ENCODE results near the gene ANKS3. TPM values are rescaled to one million over a fixed set of nuclear protein-coding genes. Genes with fewer than 3 reads are reported as not detected.

Gene ANKS3
- total RNA-seq, 1 experiment from 2014 or later, result 32.8 TPM

DNA sequence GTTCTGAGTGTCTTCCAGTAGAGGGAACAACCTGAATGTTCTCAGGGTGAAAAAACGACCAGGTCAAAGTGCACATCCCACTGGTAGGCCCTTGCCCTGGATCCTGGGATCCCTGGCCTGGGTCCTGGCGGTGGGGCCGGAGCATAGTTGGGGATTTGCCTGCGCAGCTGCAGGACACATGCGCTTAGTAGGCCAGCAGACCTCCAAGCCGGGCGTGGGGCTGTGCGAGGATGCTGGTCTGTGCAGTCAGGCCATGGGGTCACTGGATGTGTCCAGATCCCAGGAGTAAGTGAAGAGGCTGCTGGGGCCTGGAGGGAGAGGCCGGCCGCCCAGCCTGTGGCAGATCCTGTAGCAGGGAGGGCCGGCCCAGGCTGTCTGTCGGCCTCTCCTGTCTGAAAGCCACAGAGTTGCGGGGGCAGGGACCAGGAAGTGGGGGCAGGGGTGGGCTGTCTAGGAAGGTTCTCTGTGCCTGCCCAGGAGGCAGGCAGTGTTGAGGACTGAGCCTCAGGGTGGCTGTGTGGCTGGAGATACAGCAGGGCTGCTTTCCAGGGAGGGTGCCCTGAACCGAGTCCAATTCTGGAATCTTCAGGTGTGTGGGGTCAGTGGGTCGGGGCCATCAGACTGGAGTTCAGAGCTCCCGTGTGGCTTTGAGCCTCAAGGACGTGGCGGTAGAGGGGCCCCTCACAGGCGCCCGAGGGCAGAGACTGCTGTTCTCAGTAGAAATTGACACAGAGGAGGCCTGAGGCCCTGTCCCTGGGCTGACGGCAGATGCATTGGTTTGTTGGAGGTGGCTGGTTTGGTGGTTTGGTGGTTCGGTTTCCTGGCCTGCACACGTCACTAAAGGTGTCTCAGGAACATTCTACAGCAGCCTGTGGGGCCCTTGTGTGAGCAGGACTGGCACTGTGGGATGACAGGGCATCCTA, 57.9 kb downstream of the ANKS3 start:
- Histone ChIP-seq H3F3A (ENCODE audit: insufficient read depth, low read depth) (peaks cover 28% of the 10 kb centered on the region), H3K79me2 (ENCODE audit: low read depth) (no peaks in the 10 kb centered on the region), H3K9me3 (ENCODE audit: insufficient read depth, low read depth) (no peaks in the 10 kb centered on the region), H3K4me3 (no peak overlapping the region), H3K4me1 (replicated peaks; ENCODE audit: insufficient read depth) (peaks cover 25% of the 10 kb centered on the region), H3K9me2 (ENCODE audit: insufficient read depth) (no peaks in the 10 kb centered on the region), H3K27ac (no peak overlapping the region), H4K20me1 (ENCODE audit: insufficient read depth) (no peaks in the 10 kb centered on the region), H3K27me3 (ENCODE audit: insufficient read depth, low read depth) (no peaks in the 10 kb centered on the region), H3K4me2 (no peak overlapping the region), H3K36me3 (ENCODE audit: low read depth) (no peaks in the 10 kb centered on the region), H2AFZ (no peak overlapping the region)
- CTCF ChIA-PET, result no interaction called here
- BruUV-seq (replicated peaks), result no TSS peak
- DNase-seq, result no peak
- TF ChIP-seq EZH2 (IDR thresholded peaks at IDR 0.05; ENCODE audit: low read depth), result no peak
- TF ChIP-seq, protein P1, sequence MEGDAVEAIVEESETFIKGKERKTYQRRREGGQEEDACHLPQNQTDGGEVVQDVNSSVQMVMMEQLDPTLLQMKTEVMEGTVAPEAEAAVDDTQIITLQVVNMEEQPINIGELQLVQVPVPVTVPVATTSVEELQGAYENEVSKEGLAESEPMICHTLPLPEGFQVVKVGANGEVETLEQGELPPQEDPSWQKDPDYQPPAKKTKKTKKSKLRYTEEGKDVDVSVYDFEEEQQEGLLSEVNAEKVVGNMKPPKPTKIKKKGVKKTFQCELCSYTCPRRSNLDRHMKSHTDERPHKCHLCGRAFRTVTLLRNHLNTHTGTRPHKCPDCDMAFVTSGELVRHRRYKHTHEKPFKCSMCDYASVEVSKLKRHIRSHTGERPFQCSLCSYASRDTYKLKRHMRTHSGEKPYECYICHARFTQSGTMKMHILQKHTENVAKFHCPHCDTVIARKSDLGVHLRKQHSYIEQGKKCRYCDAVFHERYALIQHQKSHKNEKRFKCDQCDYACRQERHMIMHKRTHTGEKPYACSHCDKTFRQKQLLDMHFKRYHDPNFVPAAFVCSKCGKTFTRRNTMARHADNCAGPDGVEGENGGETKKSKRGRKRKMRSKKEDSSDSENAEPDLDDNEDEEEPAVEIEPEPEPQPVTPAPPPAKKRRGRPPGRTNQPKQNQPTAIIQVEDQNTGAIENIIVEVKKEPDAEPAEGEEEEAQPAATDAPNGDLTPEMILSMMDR (conservative IDR thresholded peaks at IDR 0.05), result no peak
- intact Hi-C loops (cut with micrococcal nuclease; ENCODE audit: unreplicated experiment), result no loop called here
- POLR2A ChIA-PET (ENCODE audit: unreplicated experiment), result no interaction called here

DNA sequence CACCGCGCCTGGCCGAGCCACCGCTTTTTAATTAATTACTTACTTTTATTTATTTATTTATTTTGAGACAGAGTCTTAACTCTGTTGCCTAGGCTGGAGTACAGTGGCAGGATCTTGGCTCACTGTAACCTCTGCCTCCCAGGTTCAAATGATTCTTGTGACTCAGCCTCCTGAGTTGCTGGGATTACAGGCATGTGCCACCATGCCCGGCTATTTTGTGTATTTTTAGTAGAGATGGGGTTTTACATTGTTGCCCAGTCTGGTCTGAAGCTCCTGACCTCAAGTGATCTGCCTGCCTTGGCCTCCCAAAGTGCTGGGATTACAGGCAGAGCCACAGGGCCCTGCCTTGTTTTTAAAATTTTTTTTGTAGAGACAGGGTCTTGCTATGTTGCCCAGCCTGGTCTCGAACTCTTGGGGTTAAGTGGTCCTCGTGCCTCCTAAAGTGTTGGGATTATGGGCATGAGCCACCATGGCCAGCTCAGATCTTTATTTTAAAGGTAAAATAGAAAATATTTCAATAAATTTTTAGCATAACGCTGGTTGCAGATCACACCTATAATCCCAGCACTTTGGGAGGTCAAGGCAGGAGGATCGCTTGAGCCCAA, 59.0 kb downstream of the ANKS3 start:
- Histone ChIP-seq H3K79me2 (ENCODE audit: low read depth) (no peaks in the 10 kb centered on the region), H3K4me1 (replicated peaks; ENCODE audit: insufficient read depth) (peaks cover 15% of the 10 kb centered on the region), H3K27me3 (ENCODE audit: insufficient read depth, low read depth) (no peaks in the 10 kb centered on the region), H3K9me2 (ENCODE audit: insufficient read depth) (no peaks in the 10 kb centered on the region), H3K4me3 (no peak overlapping the region), H3K4me2 (no peak overlapping the region), H3K36me3 (ENCODE audit: low read depth) (no peaks in the 10 kb centered on the region), H3K27ac (no peak overlapping the region), H2AFZ (no peak overlapping the region), H4K20me1 (ENCODE audit: insufficient read depth) (no peaks in the 10 kb centered on the region), H3F3A (ENCODE audit: insufficient read depth, low read depth) (peaks cover 18% of the 10 kb centered on the region), H3K9me3 (ENCODE audit: insufficient read depth, low read depth) (no peaks in the 10 kb centered on the region)
- intact Hi-C loops (cut with micrococcal nuclease; ENCODE audit: unreplicated experiment), result no loop called here
- no TSS peak for BruUV-seq (replicated peaks)
- TF ChIP-seq, protein P1 (conservative IDR thresholded peaks at IDR 0.05), result no peak
- ChIA-PET POLR2A (ENCODE audit: unreplicated experiment) (no interaction called here), CTCF (no interaction called here)
- DNase-seq, result no peak

DNA sequence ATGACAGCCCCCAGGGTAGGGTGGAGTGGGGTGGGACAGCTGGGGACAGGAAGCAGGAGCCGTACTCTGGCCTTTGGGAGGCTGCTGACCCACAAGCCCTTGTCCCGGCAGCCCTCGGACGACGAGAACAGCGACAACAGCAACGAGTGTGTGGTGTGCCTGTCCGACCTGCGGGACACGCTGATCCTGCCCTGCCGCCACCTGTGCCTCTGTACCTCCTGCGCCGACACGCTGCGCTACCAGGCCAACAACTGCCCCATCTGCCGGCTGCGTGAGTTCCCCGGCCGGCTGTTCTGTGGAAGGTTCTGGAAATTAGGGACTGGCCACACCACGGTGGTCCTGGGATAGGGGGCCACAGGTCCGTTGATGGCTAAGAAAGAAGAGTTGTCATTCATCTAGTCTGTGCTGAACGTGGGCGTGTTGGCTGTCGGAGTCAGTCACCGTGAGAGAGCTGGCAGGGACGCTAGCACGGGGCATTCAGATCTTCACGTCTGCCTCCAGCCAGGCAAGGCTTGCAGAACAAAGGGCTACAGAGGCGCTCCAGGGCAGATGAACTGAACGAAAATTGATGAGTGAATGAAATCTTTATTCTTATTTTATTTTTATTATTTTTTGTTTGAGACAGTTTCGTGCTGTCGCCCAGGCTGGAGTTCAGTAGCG, 60.6 kb downstream of the ANKS3 start:
- no peak overlapping the region for H3K4me3 ChIP-seq
- no peak for DNase-seq
- ChIA-PET POLR2A (ENCODE audit: unreplicated experiment) (no interaction called here), CTCF (no interaction called here)
- intact Hi-C loops (cut with micrococcal nuclease; ENCODE audit: unreplicated experiment), result no loop called here
- H3K9me3 ChIP-seq (ENCODE audit: insufficient read depth, low read depth), result no peaks in the 10 kb centered on the region
- H2AFZ ChIP-seq, result no peak overlapping the region
- no peaks in the 10 kb centered on the region for H3K27me3 ChIP-seq (ENCODE audit: insufficient read depth, low read depth)
- H3K27ac ChIP-seq, result no peak overlapping the region
- no peak overlapping the region for H3K4me2 ChIP-seq
- TF ChIP-seq, protein P1 (conservative IDR thresholded peaks at IDR 0.05), result no peak
- TF ChIP-seq EZH2 (IDR thresholded peaks at IDR 0.05; ENCODE audit: low read depth), result no peak
- peaks cover 8% of the 10 kb centered on the region; the same call in 1 of the 2 replicates for H3F3A ChIP-seq (ENCODE audit: insufficient read depth, low read depth)
- H3K4me1 ChIP-seq (replicated peaks; ENCODE audit: insufficient read depth), result peaks cover under 1% of the 10 kb centered on the region; the same call in 1 of the 2 replicates
- H3K36me3 ChIP-seq (ENCODE audit: low read depth), result peaks cover 4% of the 10 kb centered on the region; the same call in 1 of the 2 replicates
- no peaks in the 10 kb centered on the region for H3K9me2 ChIP-seq (ENCODE audit: insufficient read depth)
- H4K20me1 ChIP-seq (ENCODE audit: insufficient read depth), result no peaks in the 10 kb centered on the region
- BruUV-seq (replicated peaks), result no TSS peak
- H3K79me2 ChIP-seq (ENCODE audit: low read depth), result no peaks in the 10 kb centered on the region
